Aorta (tissue), 5 donors: Measurements from ENCODE around the gene AQP2. TPM values are rescaled to one million over a fixed set of nuclear protein-coding genes. Genes with fewer than 3 reads are reported as not detected.

Source experiments
- ATAC-seq: fragments of 200-7000 bp; cut with Tn5 transposase; one replicate; pipeline ENCODE4 v1.9.1; 2022; ENCODE audit warnings: moderate library complexity; ENCODE audit not compliant: low FRiP score
- DNase-seq, 2 donors: peaks; one replicate each; pipeline ENCODE4 v3.0.0-alpha.2; 2020
- H3K27ac ChIP-seq, 2 donors: one replicate each; pipeline ENCODE4 v1.5.1; 2013; ENCODE audit warnings: low read length in 2 of 2, mild to moderate bottlenecking in 2 of 2, moderate library complexity in 2 of 2, control low read depth in 1 of 2, inconsistent platforms in 1 of 2, low read depth in 1 of 2
- H3K27me3 ChIP-seq, 2 donors: one replicate each; pipeline ENCODE4 v1.6.1; 2013; ENCODE audit warnings: control low read depth in 1 of 2, low read length in 1 of 2, mild to moderate bottlenecking in 1 of 2, moderate library complexity in 1 of 2; ENCODE audit not compliant: insufficient read depth in 2 of 2, control insufficient read depth in 1 of 2
- H3K36me3 ChIP-seq, 2 donors: one replicate each; pipeline ENCODE4 v1.6.1; 2013; ENCODE audit warnings: control low read depth in 1 of 2, low read length in 1 of 2, mild to moderate bottlenecking in 1 of 2; ENCODE audit not compliant: insufficient read depth in 2 of 2, control insufficient read depth in 1 of 2
- H3K4me1 ChIP-seq, 2 donors: one replicate each; pipeline ENCODE4 v1.6.1; 2013; ENCODE audit warnings: low read length in 2 of 2, control low read depth in 1 of 2, mild to moderate bottlenecking in 1 of 2, moderate library complexity in 1 of 2; ENCODE audit not compliant: insufficient read depth in 2 of 2, control insufficient read depth in 1 of 2
- H3K4me3 ChIP-seq, 2 donors: one replicate each; pipeline ENCODE4 v1.5.1; 2013; ENCODE audit warnings: low read length in 2 of 2, control low read depth in 1 of 2, mild to moderate bottlenecking in 1 of 2
- H3K9me3 ChIP-seq: one replicate; pipeline ENCODE4 v1.6.1; 2013; ENCODE audit warnings: mild to moderate bottlenecking, low read length; ENCODE audit not compliant: control insufficient read depth
- WGBS, 2 donors: extraction: QIAGEN DNeasy Blood & Tissue Kit; methylation state at CpG; one replicate each; pipeline ENCODE4 v1.1.7; 2013; 5-methylcytosine and 5-hydroxymethylcytosine counted together
- intact Hi-C, 2 donors: fragments of 100-400 bp; cut with DNase I; formaldehyde crosslinking; loops; one replicate each; pipeline versions ENCODE4 v1.14.2 to v1.15.0; 2022
- polyA plus RNA-seq, 2 donors: library from polyadenylated mRNA; stranded (reverse); fragments of 200-250 nt; gene quantifications; one replicate each; pipeline ENCODE4 v1.2.3, GENCODE V29; 2013
- total RNA-seq, 2 donors: library from RNA; stranded (reverse); fragmentation: NEBNext Ultra II Directional; extraction: Animal tissue kit (Norgen Biotek cat#: 25700); gene quantifications; one replicate each; pipeline ENCODE4 v1.2.1, GENCODE V29; 2021
- donor health status: healthy with polysubstance abuse.
- donor health status: Bipolar disorder and iron deficiency.
- donor health status: DM: no; HTN: no; CAD: no.
- donor health status: DM: no; HTN: no; CAD: no.
- donor health status: DM: yes; HTN: yes; CAD: no.

AQP2 gene
- total and polyA plus RNA-seq, 4 donors: 0.21 TPM; not detected in 3

DNA sequence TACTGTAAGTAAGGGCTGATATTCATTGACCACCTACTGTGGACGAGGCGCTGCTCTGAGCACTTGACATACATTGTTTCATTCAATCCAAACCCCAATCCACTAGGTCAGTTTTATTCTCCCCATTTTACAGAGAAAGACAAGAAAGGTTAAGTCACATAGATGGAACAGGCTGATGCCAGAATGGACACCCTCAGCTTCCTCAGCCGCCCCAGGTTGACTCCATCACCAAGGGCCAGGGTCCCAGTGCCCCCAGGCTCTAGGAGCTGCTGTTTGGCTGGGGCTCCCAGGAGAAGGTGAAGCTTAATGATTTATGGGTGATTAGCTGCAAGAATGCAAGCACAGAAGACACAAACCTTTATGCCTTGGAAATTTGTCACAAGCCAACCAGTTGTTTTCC is 671 bp upstream of the AQP2 start:
- 96 to 98% methylated on average over 3 of the region's 3 CpGs for WGBS, 2 donors
- H3K27me3 ChIP-seq: no peaks in the 10 kb centered on the region
- no peaks in the 10 kb centered on the region for H3K36me3 ChIP-seq
- no peak overlapping the region for H3K27ac ChIP-seq
- no peaks in the 10 kb centered on the region for H3K9me3 ChIP-seq
- H3K4me3 ChIP-seq: no peak overlapping the region
- H3K4me1 ChIP-seq: no peaks in the 10 kb centered on the region
- DNase-seq (peak in 1 of 2 donors; percentile 58), ATAC-seq (no peak)
- intact Hi-C loops: no loop called here

DNA sequence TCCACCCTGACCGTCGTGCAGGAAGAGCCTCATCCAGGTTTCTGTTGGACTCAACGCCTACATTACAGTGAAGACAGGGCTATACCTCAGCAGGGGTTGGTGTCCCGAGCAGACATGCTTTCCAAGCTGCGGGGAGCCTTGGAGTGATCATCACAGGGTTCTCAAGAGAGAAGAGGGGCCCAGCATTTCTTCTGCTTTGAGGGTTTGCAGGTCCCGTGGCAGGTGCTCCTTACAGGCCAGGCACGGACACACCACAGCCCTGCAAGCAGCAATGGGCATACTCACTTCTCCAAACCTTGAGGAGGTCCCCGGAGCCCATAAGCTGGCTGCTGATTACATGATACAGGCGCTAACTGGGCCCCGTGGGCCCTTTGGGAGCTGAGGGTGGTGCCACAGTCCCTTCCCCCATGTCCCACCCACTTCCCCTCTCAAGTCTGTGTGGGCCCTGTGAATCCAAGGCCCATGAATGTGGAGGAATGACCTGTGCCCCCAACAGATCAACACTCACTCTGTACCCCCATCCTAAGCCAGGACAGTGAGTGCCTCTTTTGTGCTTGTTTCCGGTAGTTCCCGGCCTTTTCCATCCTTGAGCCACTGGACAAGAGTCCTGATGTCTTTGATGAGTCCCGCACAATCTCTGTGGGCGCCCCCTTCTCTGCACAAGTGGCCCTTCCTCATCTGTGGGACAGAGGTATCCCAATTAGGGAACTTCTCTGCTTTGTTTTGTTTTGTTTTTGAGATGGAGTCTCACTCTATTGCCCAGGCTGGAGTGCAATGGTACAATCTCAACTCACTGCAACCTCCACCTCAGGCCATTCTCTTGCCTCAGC is 1.1 kb downstream of the AQP2 start:
- peak; percentile 37 to 64 for DNase-seq

DNA sequence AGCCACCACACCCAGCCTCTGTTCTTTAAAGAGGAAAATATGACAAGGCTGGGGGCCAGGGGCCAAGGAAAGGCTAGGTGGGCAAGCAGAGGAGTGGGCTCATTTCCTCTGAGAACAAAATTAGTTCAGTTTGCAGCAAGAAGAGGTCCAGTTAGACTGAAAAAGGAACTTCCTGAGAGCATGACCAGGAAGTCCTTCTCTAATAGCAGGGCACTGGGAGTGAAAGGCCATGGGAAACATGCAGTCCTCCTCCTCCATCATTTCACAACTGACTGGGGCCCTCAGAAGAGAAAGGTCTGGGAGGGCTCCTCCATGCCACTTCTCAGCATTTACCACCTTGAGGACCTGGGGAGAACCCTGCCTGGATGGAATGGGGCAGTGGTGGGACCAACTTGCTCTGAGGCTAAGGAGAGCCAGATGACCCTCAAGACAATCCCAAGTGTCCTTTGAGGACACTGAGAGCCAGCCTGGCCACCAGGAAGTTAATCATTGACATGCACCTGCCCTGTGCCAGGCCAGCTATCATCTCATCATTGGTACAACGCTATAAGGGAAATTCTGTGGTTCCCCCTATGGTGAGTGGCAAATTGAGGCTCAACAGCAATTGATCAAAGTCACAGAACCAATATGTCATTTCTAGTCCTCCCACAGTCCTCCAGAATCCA is 2.0 kb downstream of the AQP2 start:
- Histone ChIP-seq H3K27ac (no peak overlapping the region), H3K4me1 (no peaks in the 10 kb centered on the region), H3K36me3 (no peaks in the 10 kb centered on the region), H3K27me3 (no peaks in the 10 kb centered on the region), H3K4me3 (no peak overlapping the region), H3K9me3 (no peaks in the 10 kb centered on the region)
- no peak for ATAC-seq
- 92 to 96% methylated on average over 1 of the region's 1 CpG for WGBS, 2 donors
- intact Hi-C loops: no loop called here
- DNase-seq: peak in 1 of 2 donors; percentile 16

More for the DNA sequence above, 1.1 kb downstream of the AQP2 start:
- intact Hi-C loops: no loop called here
- 85 to 89% methylated on average over 14 of the region's 14 CpGs for WGBS, 2 donors
- Histone ChIP-seq H3K4me1 (no peaks in the 10 kb centered on the region), H3K4me3 (no peak overlapping the region), H3K9me3 (no peaks in the 10 kb centered on the region), H3K27me3 (no peaks in the 10 kb centered on the region), H3K36me3 (no peaks in the 10 kb centered on the region), H3K27ac (no peak overlapping the region)
- no peak for ATAC-seq

DNA sequence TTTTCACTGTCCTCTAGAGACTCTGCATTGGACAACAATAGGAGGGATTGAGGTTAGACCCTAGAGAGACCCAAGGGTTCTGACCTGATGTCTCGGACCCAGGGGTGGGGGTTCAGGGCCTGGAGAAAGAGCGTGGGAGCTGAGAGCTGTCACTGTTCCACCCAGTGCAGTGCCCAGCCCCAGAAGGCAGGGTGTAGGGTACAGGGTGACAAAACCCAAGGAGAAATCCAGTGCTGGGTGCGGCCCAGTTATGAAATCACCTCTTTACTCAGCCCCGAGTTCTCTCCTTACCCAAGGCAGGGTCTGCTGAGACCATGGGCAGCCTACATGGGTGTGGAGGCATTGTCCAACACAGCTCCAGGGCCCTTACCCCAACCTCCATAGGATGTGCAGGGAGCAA is 2.6 kb downstream of the AQP2 start:
- H3K4me1 ChIP-seq: no peaks in the 10 kb centered on the region
- no peaks in the 10 kb centered on the region for H3K36me3 ChIP-seq
- DNase-seq: peak; percentile 4 to 59
- H3K9me3 ChIP-seq: no peaks in the 10 kb centered on the region
- ATAC-seq: no peak
- intact Hi-C loops: no loop called here
- H3K27me3 ChIP-seq: no peaks in the 10 kb centered on the region
- no peak overlapping the region for H3K4me3 ChIP-seq
- no peak overlapping the region for H3K27ac ChIP-seq
- 92 to 95% methylated on average over 4 of the region's 4 CpGs for WGBS, 2 donors

DNA sequence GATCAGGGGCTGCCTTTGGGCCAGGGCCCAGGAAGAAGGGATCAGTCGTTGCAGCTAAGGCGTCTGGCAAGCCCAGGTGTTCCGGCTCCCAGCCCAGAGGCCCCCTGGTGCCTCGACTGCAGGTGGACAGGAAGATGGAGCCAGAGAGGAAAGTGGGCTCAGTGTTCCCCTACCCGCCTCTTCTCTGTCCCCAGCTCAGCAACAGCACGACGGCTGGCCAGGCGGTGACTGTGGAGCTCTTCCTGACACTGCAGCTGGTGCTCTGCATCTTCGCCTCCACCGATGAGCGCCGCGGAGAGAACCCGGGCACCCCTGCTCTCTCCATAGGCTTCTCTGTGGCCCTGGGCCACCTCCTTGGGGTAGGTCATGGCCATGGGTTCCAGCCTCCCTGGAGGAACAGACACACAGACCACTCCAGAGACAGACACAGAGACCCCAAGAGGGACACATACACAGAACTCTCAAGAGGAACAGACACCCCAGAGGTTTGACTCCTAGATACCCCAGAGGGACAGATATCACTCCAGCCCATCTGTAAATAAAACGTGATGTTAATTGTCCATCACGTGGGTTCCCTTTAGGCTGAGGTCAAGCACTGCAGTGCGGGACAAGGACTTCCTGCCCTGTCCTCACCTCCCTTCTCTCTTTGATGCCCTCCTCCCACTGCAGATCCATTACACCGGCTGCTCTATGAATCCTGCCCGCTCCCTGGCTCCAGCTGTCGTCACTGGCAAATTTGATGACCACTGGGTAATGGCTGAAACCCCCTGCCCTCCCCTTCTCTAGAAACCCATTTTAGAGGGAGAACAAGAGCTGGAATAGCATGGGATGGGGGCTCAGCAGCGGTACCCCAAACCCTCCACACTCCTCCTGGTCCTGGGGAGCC is 3.7 kb downstream of the AQP2 start:
- Histone ChIP-seq H3K27me3 (no peaks in the 10 kb centered on the region), H3K36me3 (no peaks in the 10 kb centered on the region), H3K4me1 (no peaks in the 10 kb centered on the region), H3K27ac (no peak overlapping the region), H3K4me3 (no peak overlapping the region), H3K9me3 (no peaks in the 10 kb centered on the region)
- intact Hi-C loops: no loop called here
- 90% methylated on average over 21 of the region's 21 CpGs for WGBS, 2 donors
- ATAC-seq: no peak
- peak; percentile 36 to 67 for DNase-seq

DNA sequence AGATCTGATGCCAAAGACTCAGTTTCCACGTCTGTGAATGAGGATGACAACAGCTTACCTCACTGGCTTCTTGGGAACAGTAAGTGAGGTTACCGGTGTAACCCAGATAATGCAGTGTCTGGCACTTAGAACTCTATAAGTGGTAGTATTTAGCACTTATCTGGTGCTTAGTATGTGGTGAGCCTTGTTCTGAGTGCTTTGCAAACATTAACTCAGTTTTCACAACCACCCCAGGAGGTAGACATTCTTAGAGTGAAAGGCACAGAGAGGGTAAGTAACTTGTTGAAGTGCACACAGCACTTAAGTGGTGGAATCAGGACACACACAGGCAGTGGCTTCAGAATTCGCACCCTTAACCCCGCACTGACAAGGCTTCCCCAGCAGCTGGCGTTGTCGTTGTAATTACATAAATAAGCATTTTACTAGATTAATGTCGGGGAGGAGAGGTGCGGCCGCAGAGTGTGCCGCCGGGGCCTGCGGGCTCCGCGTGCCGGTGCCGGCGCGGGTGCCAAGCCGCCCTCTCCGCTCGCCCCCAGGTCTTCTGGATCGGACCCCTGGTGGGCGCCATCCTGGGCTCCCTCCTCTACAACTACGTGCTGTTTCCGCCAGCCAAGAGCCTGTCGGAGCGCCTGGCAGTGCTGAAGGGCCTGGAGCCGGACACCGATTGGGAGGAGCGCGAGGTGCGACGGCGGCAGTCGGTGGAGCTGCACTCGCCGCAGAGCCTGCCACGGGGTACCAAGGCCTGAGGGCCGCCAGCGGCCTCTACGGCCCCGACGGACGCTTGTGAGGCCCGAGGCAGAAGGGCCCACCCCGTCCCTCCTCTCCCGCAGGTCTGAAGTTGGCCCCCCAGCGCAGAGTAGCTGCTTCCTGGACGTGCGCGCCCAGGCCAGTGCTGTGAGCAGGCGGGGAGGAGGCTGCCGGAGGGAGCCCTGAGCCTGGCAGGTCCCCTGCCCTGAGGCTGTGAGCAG is 4.6 kb downstream of the AQP2 start:
- Histone ChIP-seq H3K27me3 (no peaks in the 10 kb centered on the region), H3K4me3 (no peak overlapping the region), H3K9me3 (no peaks in the 10 kb centered on the region), H3K36me3 (no peaks in the 10 kb centered on the region), H3K4me1 (no peaks in the 10 kb centered on the region), H3K27ac (no peak overlapping the region)
- 28 to 37% methylated on average over 50 to 53 of the region's 53 CpGs for WGBS, 2 donors
- intact Hi-C loops: no loop called here
- ATAC-seq (no peak), DNase-seq (peak in 1 of 2 donors; percentile 74)

DNA sequence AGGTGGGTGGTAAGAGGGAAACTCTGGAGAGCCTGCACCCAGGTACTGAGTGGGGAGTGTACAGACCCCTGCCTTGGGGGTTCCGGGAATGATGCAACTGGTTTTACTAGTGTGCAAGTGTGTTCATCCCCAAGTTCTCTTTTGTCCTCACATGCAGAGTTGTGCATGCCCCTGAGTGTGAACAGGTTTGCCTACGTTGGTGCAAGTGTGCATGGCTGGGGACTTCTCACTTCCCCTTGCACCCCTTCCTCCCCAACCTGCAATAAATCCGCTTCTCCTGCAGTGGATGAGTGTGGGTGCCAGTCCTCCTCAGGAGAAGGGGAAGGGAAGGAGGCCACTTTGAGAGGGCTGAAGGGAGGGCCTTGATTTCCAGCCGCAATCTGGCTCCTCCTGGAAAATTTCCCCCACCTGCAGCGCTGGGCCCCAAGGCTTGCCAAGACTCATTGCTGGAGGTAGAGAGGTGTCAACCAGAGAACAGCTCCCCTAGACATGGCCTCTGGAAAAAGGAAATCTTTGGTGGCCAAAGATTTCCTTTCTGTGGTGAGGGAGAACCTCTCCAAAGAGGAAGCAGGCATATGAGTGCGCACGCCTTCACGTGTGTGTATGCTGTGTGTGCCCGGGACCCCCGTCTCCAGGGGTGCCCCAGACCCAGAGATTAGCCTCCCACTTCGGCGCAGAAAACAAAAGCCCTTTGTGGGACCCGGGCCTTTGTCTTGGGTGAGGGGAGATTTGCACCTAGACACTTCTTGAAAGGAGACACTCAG is 5.5 kb downstream of the AQP2 start:
- Histone ChIP-seq H3K27me3 (no peaks in the 10 kb centered on the region), H3K36me3 (no peaks in the 10 kb centered on the region), H3K4me1 (no peaks in the 10 kb centered on the region), H3K9me3 (no peaks in the 10 kb centered on the region), H3K4me3 (no peak overlapping the region), H3K27ac (no peak overlapping the region)
- DNase-seq (peak in 1 of 2 donors; percentile 56), ATAC-seq (no peak)
- 81% methylated on average over 13 of the region's 13 CpGs for WGBS, 2 donors
- intact Hi-C loops: no loop called here
